HCT116 (cell line): ENCODE measurements around the gene MAMLD1. TPM values are rescaled to one million over a fixed set of nuclear protein-coding genes. Genes with fewer than 3 reads are reported as not detected.

Experiments used
- ATAC-seq: fragments of 200-7000 bp; cut with Tn5 transposase; 2 replicates; pipeline ENCODE4 v1.9.1; 2020; ENCODE audit warnings: mild to moderate bottlenecking, moderate library complexity
- BruUV-seq: library from RNA; stranded (reverse); fragments of 400-500 nt; replicated peaks from 2 replicates; lab custom pipeline; 2021; lab: Mats Ljungman, UMichigan
- CTCF ChIA-PET: fragments of 300-600 bp; sonication (Branson Sonifier 250); formaldehyde crosslinking; loops from one replicate; lab custom pipeline; 2021; ENCODE audit warnings: antibody characterized with exemption; lab: Charles Lee
- POLR2A ChIA-PET: fragments of 300-600, 350-600 bp; sonication (Branson Sonifier 250); formaldehyde crosslinking; loops from one replicate; lab custom pipeline; 2021; ENCODE audit warnings: antibody characterized with exemption; lab: Charles Lee
- RAD21 ChIA-PET, 2 experiments: fragments of 300-600 bp; sonication (Branson Sonifier 250); formaldehyde crosslinking; loops; one replicate each; lab custom pipeline; 2023; ENCODE audit warnings: low total read pairs in 2 of 2; ENCODE audit not compliant: uncharacterized antibody in 2 of 2, unreplicated experiment in 2 of 2, low non-redundant PET in 1 of 2; lab: Charles Lee
- DNase-seq: peaks from one replicate; pipeline ENCODE4 v3.0.0-alpha.2; 2010; ENCODE audit warnings: low read depth, low spot score
- H2AFZ ChIP-seq: fragments of 200-600 bp; shearing (Covaris generic), sonication (generic); 2 replicates; pipeline ENCODE4 v1.6.1; 2017; ENCODE audit warnings: low read depth, mixed run types, mixed read lengths, antibody characterized with exemption, low read length; ENCODE audit not compliant: poor library complexity, severe bottlenecking
- H3K27ac ChIP-seq: 2 replicates; pipeline ENCODE4 v1.5.1; 2012; ENCODE audit warnings: low read depth, low read length
- H3K27me3 ChIP-seq: fragments of 200-600 bp; sonication (generic); 2 replicates; pipeline ENCODE4 v1.6.1; 2016; ENCODE audit warnings: mixed run types, low read length, mixed read lengths; ENCODE audit not compliant: insufficient read depth
- H3K36me3 ChIP-seq, 2 experiments: fragments of 200-500 bp in 1 of 2; fragments of 200-600 bp in 1 of 2; sonication (Bioruptor generic) in 1 of 2; sonication (generic) in 1 of 2; 2 replicates each; pipeline versions ENCODE4 v1.5.1 to v1.6.1; 2014 to 2016; ENCODE audit warnings: low read length in 2 of 2, inconsistent platforms in 1 of 2, mixed read lengths in 1 of 2, mixed run types in 1 of 2; ENCODE audit not compliant: insufficient read depth in 2 of 2, control insufficient read depth in 1 of 2
- H3K4me1 ChIP-seq, 2 experiments: fragments of 200-600 bp in 1 of 2; sonication (generic) in 1 of 2; 2 replicates each; pipeline versions ENCODE4 v1.5.1 to v1.6.1; 2012 to 2017; ENCODE audit warnings: low read length in 2 of 2, inconsistent platforms in 1 of 2, mild to moderate bottlenecking in 1 of 2, mixed read lengths in 1 of 2, mixed run types in 1 of 2, moderate library complexity in 1 of 2; ENCODE audit not compliant: insufficient read depth in 2 of 2, control insufficient read depth in 1 of 2
- H3K4me2 ChIP-seq: fragments of 200-600 bp; sonication (generic); 2 replicates; pipeline ENCODE4 v1.6.1; 2017; ENCODE audit warnings: mixed run types, low read length, mixed read lengths
- H3K4me3 ChIP-seq, 2 experiments: fragments of 200-600 bp in 1 of 2; sonication (generic) in 1 of 2; replicated peaks in 1 of 2; 2 replicates each; pipeline ENCODE4 v1.5.1; 2011 to 2016; ENCODE audit warnings: low read length in 2 of 2, control low read depth in 1 of 2, low read depth in 1 of 2, mild to moderate bottlenecking in 1 of 2, mixed read lengths in 1 of 2, mixed run types in 1 of 2
- H3K79me2 ChIP-seq: fragments of 200-600 bp; sonication (generic); 2 replicates; pipeline ENCODE4 v1.6.1; 2017; ENCODE audit warnings: mild to moderate bottlenecking, mixed run types, low read length, moderate library complexity, mixed read lengths; ENCODE audit not compliant: insufficient read depth
- H3K9ac ChIP-seq: fragments of 200-600 bp; sonication (generic); 2 replicates; pipeline ENCODE4 v1.6.1; 2016; ENCODE audit warnings: low read length, mixed read lengths
- H3K9me2 ChIP-seq: fragments of 200-600 bp; sonication (generic), shearing (Covaris generic); 2 replicates; pipeline ENCODE4 v1.6.1; 2017; ENCODE audit warnings: mixed run types, mild to moderate bottlenecking, moderate library complexity; ENCODE audit not compliant: insufficient read depth
- H3K9me3 ChIP-seq, 2 experiments: fragments of 200-500 bp in 1 of 2; fragments of 200-600 bp in 1 of 2; sonication (Bioruptor generic) in 1 of 2; sonication (generic) in 1 of 2; 2 replicates each; pipeline ENCODE4 v1.6.1; 2014 to 2017; ENCODE audit warnings: low read length in 2 of 2, mixed read lengths in 2 of 2, inconsistent platforms in 1 of 2, low read depth in 1 of 2, mild to moderate bottlenecking in 1 of 2, mixed run types in 1 of 2, moderate library complexity in 1 of 2; ENCODE audit not compliant: control insufficient read depth in 1 of 2, insufficient read depth in 1 of 2
- H4K20me1 ChIP-seq: fragments of 200-600 bp; sonication (generic), shearing (Covaris generic); 2 replicates; pipeline ENCODE4 v1.6.1; 2017; ENCODE audit warnings: mixed run types, mild to moderate bottlenecking, moderate library complexity; ENCODE audit not compliant: insufficient read depth
- ATF3 ChIP-seq: IDR thresholded peaks from 2 replicates; pipeline ENCODE4 v1.6.1; 2012
- CBX3 ChIP-seq: IDR thresholded peaks from 2 replicates; pipeline ENCODE4 v1.6.1; 2012; ENCODE audit warnings: low read depth
- CEBPB ChIP-seq: IDR thresholded peaks from 2 replicates; pipeline ENCODE4 v1.6.1; 2012; ENCODE audit warnings: low read depth
- ELF1 ChIP-seq: IDR thresholded peaks from 2 replicates; pipeline ENCODE4 v1.6.1; 2012; ENCODE audit warnings: low read depth, borderline replicate concordance
- FOSL1 ChIP-seq: IDR thresholded peaks from 2 replicates; pipeline ENCODE4 v1.6.1; 2012; ENCODE audit warnings: low read depth
- MAX ChIP-seq: IDR thresholded peaks from 2 replicates; pipeline ENCODE4 v1.6.1; 2012
- POLR2AphosphoS5 ChIP-seq: IDR thresholded peaks from 2 replicates; pipeline ENCODE4 v1.6.1; 2011; ENCODE audit warnings: mild to moderate bottlenecking, low read depth, low read length, moderate library complexity
- SP1 ChIP-seq: IDR thresholded peaks from 2 replicates; pipeline ENCODE4 v1.6.1; 2012; ENCODE audit warnings: low read depth
- YY1 ChIP-seq: IDR thresholded peaks from 2 replicates; pipeline ENCODE4 v1.6.1; 2011; ENCODE audit warnings: low read length, low read depth, moderate library complexity, mild to moderate bottlenecking; ENCODE audit not compliant: insufficient replicate concordance; ENCODE audit errors: extremely low read depth
- ZFX ChIP-seq: fragments of 450-650 bp; IDR thresholded peaks from 2 replicates; pipeline ENCODE4 v1.6.1; 2017
- intact Hi-C: fragments of 100-400 bp; cut with micrococcal nuclease; formaldehyde crosslinking; loops from 2 replicates; pipeline ENCODE4 v1.10.0; 2022
- total RNA-seq: library from RNA; stranded (reverse); gene quantifications from one replicate; pipeline ENCODE4 v1.2.1, GENCODE V29; 2021; ENCODE audit not compliant: unreplicated experiment

Gene MAMLD1
- total RNA-seq, 1 experiment from 2014 or later: 3.6 TPM

- TF ChIP-seq ATF3 (no peak), ELF1 (no peak), ZFX (no peak)
These were observed 164.0 kb downstream of the MAMLD1 start (continued) for GRCh38 chrX:150527108-150527507.

GRCh38 chrX:150529587-150529986 lies 166.5 kb downstream of the MAMLD1 start:
- ChIA-PET POLR2A (no interaction called here), RAD21 (no interaction called here), CTCF (no interaction called here)
- H3K9me2 ChIP-seq: no peaks in the 10 kb centered on the region
- H3K4me1 ChIP-seq: peaks cover 0 to 8% of the 10 kb centered on the region in 2 experiments; a peak in 2 of 4 replicates
- no peak overlapping the region for H3K27ac ChIP-seq
- no peak for DNase-seq
- ATAC-seq: no peak
- no peak overlapping the region for H3K9ac ChIP-seq
- no peak overlapping the region for H2AFZ ChIP-seq
- no peak overlapping the region for H3K4me2 ChIP-seq
- intact Hi-C loops: no loop called here
- BruUV-seq: no TSS peak
- H3K9me3 ChIP-seq: no peaks in the 10 kb centered on the region
- no peak overlapping the region for H3K4me3 ChIP-seq
- H3K27me3 ChIP-seq: no peaks in the 10 kb centered on the region
- no peaks in the 10 kb centered on the region for H3K79me2 ChIP-seq
- no peaks in the 10 kb centered on the region for H3K36me3 ChIP-seq
- TF ChIP-seq POLR2AphosphoS5 (no peak), CBX3 (no peak), ATF3 (no peak), SP1 (no peak), MAX (no peak), FOSL1 (no peak), CEBPB (no peak)
- no peaks in the 10 kb centered on the region for H4K20me1 ChIP-seq

- ATAC-seq (no peak), DNase-seq (no peak)
- H3K9me2 ChIP-seq: no peaks in the 10 kb centered on the region
- no peaks in the 10 kb centered on the region for H3K27me3 ChIP-seq
- H3K79me2 ChIP-seq: no peaks in the 10 kb centered on the region
- ChIA-PET POLR2A (no interaction called here), RAD21 (no interaction called here), CTCF (no interaction called here)
- H3K27ac ChIP-seq: no peak overlapping the region
- no peak overlapping the region for H3K4me3 ChIP-seq
- BruUV-seq: no TSS peak
- H3K4me1 ChIP-seq: peaks cover 0 to 8% of the 10 kb centered on the region in 2 experiments; a peak in 2 of 4 replicates
- H3K4me2 ChIP-seq: no peak overlapping the region
- no peak overlapping the region for H2AFZ ChIP-seq
- TF ChIP-seq FOSL1 (no peak), ZFX (no peak), CEBPB (no peak), YY1 (no peak)
- no peak overlapping the region for H3K9ac ChIP-seq
- H4K20me1 ChIP-seq: no peaks in the 10 kb centered on the region
- intact Hi-C loops: no loop called here
- H3K9me3 ChIP-seq: no peaks in the 10 kb centered on the region
- H3K36me3 ChIP-seq: no peaks in the 10 kb centered on the region
These were observed 167.7 kb downstream of the MAMLD1 start for GRCh38 chrX:150530821-150531220.
